Ishikawa (cell line): ENCODE data around the gene WDTC1.

Experiments used
- EGR1 ChIP-seq: IDR thresholded peaks from 2 replicates; pipeline ENCODE4 v1.6.1; 2012
- RAD21 ChIP-seq: IDR thresholded peaks from 2 replicates; pipeline ENCODE4 v1.6.1; 2012; ENCODE audit warnings: low read depth
- REST ChIP-seq: IDR thresholded peaks from 2 replicates; pipeline ENCODE4 v1.6.1; 2012; ENCODE audit warnings: low read depth, mild to moderate bottlenecking
- TCF12 ChIP-seq: IDR thresholded peaks from 2 replicates; pipeline ENCODE4 v1.6.1; 2012; ENCODE audit warnings: low read depth
- USF1 ChIP-seq: IDR thresholded peaks from 2 replicates; pipeline ENCODE4 v1.6.1; 2012
- YY1 ChIP-seq: IDR thresholded peaks from 2 replicates; pipeline ENCODE4 v1.6.1; 2012; ENCODE audit warnings: low read depth

GRCh38 chr1:27322569-27323240 is 88.3 kb downstream of the WDTC1 start:
- TF ChIP-seq RAD21, result no peak
- TF ChIP-seq REST, result no peak
- no peak for TF ChIP-seq YY1
- TF ChIP-seq TCF12, result no peak
- TF ChIP-seq USF1, result no peak
- TF ChIP-seq EGR1, result no peak
